Measurements from ENCODE around the gene TNS1. TPM values are rescaled to one million over a fixed set of nuclear protein-coding genes. Genes with fewer than 3 reads are reported as not detected.

TNS1 gene
- total RNA-seq, 1 donor: 48.9 TPM

GRCh38 chr2:217830807-217831206, 172.0 kb downstream of the TNS1 start:
- no peak for DNase-seq (ENCODE audit: insufficient read length, low spot score, missing footprints)
- TF ChIP-seq CTCF (IDR thresholded peaks at IDR 0.05; ENCODE audit: extremely low read depth, low read depth, low read length): no peak
- Histone ChIP-seq H3K4me3 (ENCODE audit: insufficient read depth, low read length) (no peak overlapping the region), H3K4me1 (ENCODE audit: insufficient read depth, low read length) (peaks cover 15% of the 10 kb centered on the region), H2AFZ (ENCODE audit: low read length) (no peak overlapping the region), H3K27ac (ENCODE audit: low read depth, low read length) (no peak overlapping the region), H3K27me3 (ENCODE audit: insufficient read depth, low read length) (no peaks in the 10 kb centered on the region), H3K79me2 (ENCODE audit: insufficient read depth, low read length) (no peaks in the 10 kb centered on the region), H3K9me3 (ENCODE audit: low read depth, low read length) (no peaks in the 10 kb centered on the region), H3K4me2 (ENCODE audit: insufficient read depth, low read length) (no peak overlapping the region), H3K36me3 (ENCODE audit: insufficient read depth, low read length) (peaks cover 69% of the 10 kb centered on the region), H4K20me1 (ENCODE audit: insufficient read depth, low read length) (peaks cover 8% of the 10 kb centered on the region)

GRCh38 chr2:217830061-217830460, 172.7 kb downstream of the TNS1 start:
- no peaks in the 10 kb centered on the region for H3K27me3 ChIP-seq (ENCODE audit: insufficient read depth, low read length)
- no peaks in the 10 kb centered on the region for H3K79me2 ChIP-seq (ENCODE audit: insufficient read depth, low read length)
- H4K20me1 ChIP-seq (ENCODE audit: insufficient read depth, low read length): peaks cover 7% of the 10 kb centered on the region
- no peak overlapping the region for H3K27ac ChIP-seq (ENCODE audit: low read depth, low read length)
- no peak overlapping the region for H2AFZ ChIP-seq (ENCODE audit: low read length)
- H3K36me3 ChIP-seq (ENCODE audit: insufficient read depth, low read length): peaks cover 65% of the 10 kb centered on the region
- H3K4me2 ChIP-seq (ENCODE audit: insufficient read depth, low read length): no peak overlapping the region
- H3K9me3 ChIP-seq (ENCODE audit: low read depth, low read length): no peaks in the 10 kb centered on the region
- DNase-seq (ENCODE audit: insufficient read length, low spot score, missing footprints): peak; percentile 30
- no peak overlapping the region for H3K4me3 ChIP-seq (ENCODE audit: insufficient read depth, low read length)
- no peak for TF ChIP-seq CTCF (IDR thresholded peaks at IDR 0.05; ENCODE audit: extremely low read depth, low read depth, low read length)
- H3K4me1 ChIP-seq (ENCODE audit: insufficient read depth, low read length): peaks cover 14% of the 10 kb centered on the region

DNA sequence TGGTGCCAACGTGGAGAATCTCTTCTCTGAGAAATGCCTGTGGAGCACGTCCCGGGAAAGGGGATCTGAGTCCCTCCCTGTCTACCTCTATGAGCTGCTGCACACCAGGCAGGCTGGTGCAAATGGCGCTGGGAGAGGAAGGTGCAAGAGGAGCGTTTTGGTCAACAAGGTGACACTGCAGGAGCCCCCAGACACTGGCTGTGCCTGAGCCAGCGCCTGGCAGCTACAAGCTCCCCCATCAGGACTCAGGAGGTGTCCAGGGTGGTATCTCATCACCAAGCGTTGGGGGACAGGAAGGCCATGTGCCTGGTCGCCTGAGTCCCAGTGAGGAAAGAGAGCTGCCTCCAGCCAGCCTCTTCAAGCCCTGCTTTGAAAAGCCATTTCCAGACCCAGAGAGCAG, 173.4 kb downstream of the TNS1 start:
- peak; percentile 8 for DNase-seq (ENCODE audit: insufficient read length, low spot score, missing footprints)
- Histone ChIP-seq H3K9me3 (ENCODE audit: low read depth, low read length) (no peaks in the 10 kb centered on the region), H2AFZ (ENCODE audit: low read length) (no peak overlapping the region), H3K79me2 (ENCODE audit: insufficient read depth, low read length) (no peaks in the 10 kb centered on the region), H3K36me3 (ENCODE audit: insufficient read depth, low read length) (peaks cover 61% of the 10 kb centered on the region), H3K27ac (ENCODE audit: low read depth, low read length) (no peak overlapping the region), H3K4me2 (ENCODE audit: insufficient read depth, low read length) (no peak overlapping the region), H3K4me1 (ENCODE audit: insufficient read depth, low read length) (peaks cover 14% of the 10 kb centered on the region), H3K4me3 (ENCODE audit: insufficient read depth, low read length) (no peak overlapping the region), H4K20me1 (ENCODE audit: insufficient read depth, low read length) (peaks cover 9% of the 10 kb centered on the region), H3K27me3 (ENCODE audit: insufficient read depth, low read length) (no peaks in the 10 kb centered on the region)
- TF ChIP-seq CTCF (IDR thresholded peaks at IDR 0.05; ENCODE audit: extremely low read depth, low read depth, low read length): no peak

- no peak overlapping the region for H3K4me3 ChIP-seq (ENCODE audit: insufficient read depth, low read length)
- TF ChIP-seq CTCF (IDR thresholded peaks at IDR 0.05; ENCODE audit: extremely low read depth, low read depth, low read length): no peak
- H3K79me2 ChIP-seq (ENCODE audit: insufficient read depth, low read length): no peaks in the 10 kb centered on the region
- H3K9me3 ChIP-seq (ENCODE audit: low read depth, low read length): no peaks in the 10 kb centered on the region
- H3K36me3 ChIP-seq (ENCODE audit: insufficient read depth, low read length): peaks cover 51% of the 10 kb centered on the region
- peak; percentile 51 for DNase-seq (ENCODE audit: insufficient read length, low spot score, missing footprints)
- no peaks in the 10 kb centered on the region for H3K27me3 ChIP-seq (ENCODE audit: insufficient read depth, low read length)
- H3K4me2 ChIP-seq (ENCODE audit: insufficient read depth, low read length): no peak overlapping the region
- no peak overlapping the region for H3K27ac ChIP-seq (ENCODE audit: low read depth, low read length)
- H2AFZ ChIP-seq (ENCODE audit: low read length): no peak overlapping the region
- peaks cover 20% of the 10 kb centered on the region for H4K20me1 ChIP-seq (ENCODE audit: insufficient read depth, low read length)
- peaks cover 14% of the 10 kb centered on the region for H3K4me1 ChIP-seq (ENCODE audit: insufficient read depth, low read length)
These were observed 174.5 kb downstream of the TNS1 start for GRCh38 chr2:217828336-217828735.
